Measurements from ENCODE around the gene TCL1B.

Gene TCL1B

GRCh38 chr14:95679998-95680735, 6.1 kb upstream of the TCL1B start:
- no peak overlapping the region for H3K4me3 Mint-ChIP-seq
- H3K27me3 Mint-ChIP-seq = peaks cover 27% of the 10 kb centered on the region
- no peak for DNase-seq
- H3K27ac Mint-ChIP-seq = no peak overlapping the region
- no peaks in the 10 kb centered on the region for H3K4me1 Mint-ChIP-seq (ENCODE audit: low read depth)
- H3K36me3 Mint-ChIP-seq (ENCODE audit: low read depth) = no peaks in the 10 kb centered on the region
- no peaks in the 10 kb centered on the region for H3K9me3 Mint-ChIP-seq

- no peak for DNase-seq
- Mint-ChIP-seq H3K27ac (no peak overlapping the region), H3K4me1 (ENCODE audit: low read depth) (no peaks in the 10 kb centered on the region), H3K36me3 (ENCODE audit: low read depth) (no peaks in the 10 kb centered on the region), H3K9me3 (no peaks in the 10 kb centered on the region), H3K4me3 (no peak overlapping the region), H3K27me3 (peaks cover 31% of the 10 kb centered on the region)
These were observed 5.1 kb upstream of the TCL1B start for GRCh38 chr14:95681153-95681552.

- Mint-ChIP-seq H3K4me3 (no peak overlapping the region), H3K4me1 (ENCODE audit: low read depth) (no peaks in the 10 kb centered on the region), H3K9me3 (no peaks in the 10 kb centered on the region), H3K36me3 (ENCODE audit: low read depth) (no peaks in the 10 kb centered on the region), H3K27ac (no peak overlapping the region), H3K27me3 (peaks cover 24% of the 10 kb centered on the region)
- peak; percentile 39 for DNase-seq
These were observed 2.4 kb upstream of the TCL1B start for GRCh38 chr14:95683793-95684192.

GRCh38 chr14:95686935-95687334, 709 bp downstream of the TCL1B start:
- H3K27me3 Mint-ChIP-seq = peaks cover 19% of the 10 kb centered on the region
- no peak overlapping the region for H3K4me3 Mint-ChIP-seq
- H3K27ac Mint-ChIP-seq = no peak overlapping the region
- no peak for DNase-seq
- no peaks in the 10 kb centered on the region for H3K36me3 Mint-ChIP-seq (ENCODE audit: low read depth)
- H3K9me3 Mint-ChIP-seq = no peaks in the 10 kb centered on the region
- no peaks in the 10 kb centered on the region for H3K4me1 Mint-ChIP-seq (ENCODE audit: low read depth)

GRCh38 chr14:95689441-95689840, 3.2 kb downstream of the TCL1B start:
- Mint-ChIP-seq H3K4me1 (ENCODE audit: low read depth) (no peaks in the 10 kb centered on the region), H3K4me3 (no peak overlapping the region), H3K27ac (no peak overlapping the region), H3K9me3 (no peaks in the 10 kb centered on the region), H3K27me3 (peaks cover 25% of the 10 kb centered on the region), H3K36me3 (ENCODE audit: low read depth) (no peaks in the 10 kb centered on the region)
- no peak for DNase-seq

- Mint-ChIP-seq H3K36me3 (ENCODE audit: low read depth) (no peaks in the 10 kb centered on the region), H3K4me1 (ENCODE audit: low read depth) (no peaks in the 10 kb centered on the region), H3K27ac (no peak overlapping the region), H3K4me3 (no peak overlapping the region), H3K27me3 (peaks cover 18% of the 10 kb centered on the region), H3K9me3 (no peaks in the 10 kb centered on the region)
- DNase-seq = no peak
These were observed 4.6 kb downstream of the TCL1B start for GRCh38 chr14:95690815-95691214.

- Mint-ChIP-seq H3K4me1 (ENCODE audit: low read depth) (no peaks in the 10 kb centered on the region), H3K27me3 (peaks cover 24% of the 10 kb centered on the region), H3K36me3 (ENCODE audit: low read depth) (no peaks in the 10 kb centered on the region), H3K4me3 (no peak overlapping the region), H3K9me3 (no peaks in the 10 kb centered on the region), H3K27ac (no peak overlapping the region)
- no peak for DNase-seq
These were observed 5.4 kb downstream of the TCL1B start for GRCh38 chr14:95691591-95691990.

- H3K36me3 Mint-ChIP-seq (ENCODE audit: low read depth) = no peaks in the 10 kb centered on the region
- no peaks in the 10 kb centered on the region for H3K4me1 Mint-ChIP-seq (ENCODE audit: low read depth)
- peaks cover 25% of the 10 kb centered on the region for H3K27me3 Mint-ChIP-seq
- no peak overlapping the region for H3K27ac Mint-ChIP-seq
- H3K9me3 Mint-ChIP-seq = no peaks in the 10 kb centered on the region
- no peak overlapping the region for H3K4me3 Mint-ChIP-seq
- DNase-seq = no peak
These were observed 5.9 kb downstream of the TCL1B start for GRCh38 chr14:95692109-95692508.

- Mint-ChIP-seq H3K36me3 (ENCODE audit: low read depth) (no peaks in the 10 kb centered on the region), H3K27me3 (peaks cover 32% of the 10 kb centered on the region), H3K4me3 (no peak overlapping the region), H3K9me3 (no peaks in the 10 kb centered on the region), H3K27ac (no peak overlapping the region), H3K4me1 (ENCODE audit: low read depth) (no peaks in the 10 kb centered on the region)
- no peak for DNase-seq
These were observed 8.8 kb downstream of the TCL1B start for GRCh38 chr14:95695051-95695450.

- Mint-ChIP-seq H3K27ac (no peak overlapping the region), H3K4me3 (no peak overlapping the region), H3K27me3 (peaks cover 36% of the 10 kb centered on the region), H3K9me3 (no peaks in the 10 kb centered on the region), H3K4me1 (ENCODE audit: low read depth) (no peaks in the 10 kb centered on the region), H3K36me3 (ENCODE audit: low read depth) (no peaks in the 10 kb centered on the region)
- no peak for DNase-seq
These were observed 9.7 kb downstream of the TCL1B start for GRCh38 chr14:95695913-95696312.

GRCh38 chr14:95696741-95697140, 10.5 kb downstream of the TCL1B start:
- no peaks in the 10 kb centered on the region for H3K4me1 Mint-ChIP-seq (ENCODE audit: low read depth)
- no peak overlapping the region for H3K27ac Mint-ChIP-seq
- peaks cover 40% of the 10 kb centered on the region for H3K27me3 Mint-ChIP-seq
- no peaks in the 10 kb centered on the region for H3K36me3 Mint-ChIP-seq (ENCODE audit: low read depth)
- DNase-seq = no peak
- H3K4me3 Mint-ChIP-seq = no peak overlapping the region
- no peaks in the 10 kb centered on the region for H3K9me3 Mint-ChIP-seq

DNA sequence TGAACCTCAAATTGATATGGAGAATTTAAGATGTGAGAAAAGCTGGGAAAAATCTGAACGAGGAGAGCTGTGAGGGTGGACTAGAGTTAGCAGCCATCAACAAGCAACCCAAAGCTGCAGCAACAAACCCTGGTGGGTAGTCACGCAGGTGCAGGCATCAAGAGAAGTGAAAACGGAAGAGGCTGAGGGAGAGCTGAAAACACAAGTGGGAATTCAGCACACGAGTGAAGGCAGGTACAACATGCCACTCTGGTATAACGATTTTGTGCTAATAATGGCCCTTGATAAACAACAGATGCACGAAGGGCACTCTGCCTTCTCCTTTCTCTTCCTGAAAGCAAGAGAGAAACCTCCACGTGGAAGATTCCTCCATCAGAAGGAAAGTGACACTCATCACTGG, 11.5 kb downstream of the TCL1B start:
- Mint-ChIP-seq H3K36me3 (ENCODE audit: low read depth) (no peaks in the 10 kb centered on the region), H3K27ac (no peak overlapping the region), H3K4me3 (no peak overlapping the region), H3K4me1 (ENCODE audit: low read depth) (no peaks in the 10 kb centered on the region), H3K27me3 (peaks cover 44% of the 10 kb centered on the region), H3K9me3 (no peaks in the 10 kb centered on the region)
- no peak for DNase-seq

DNA sequence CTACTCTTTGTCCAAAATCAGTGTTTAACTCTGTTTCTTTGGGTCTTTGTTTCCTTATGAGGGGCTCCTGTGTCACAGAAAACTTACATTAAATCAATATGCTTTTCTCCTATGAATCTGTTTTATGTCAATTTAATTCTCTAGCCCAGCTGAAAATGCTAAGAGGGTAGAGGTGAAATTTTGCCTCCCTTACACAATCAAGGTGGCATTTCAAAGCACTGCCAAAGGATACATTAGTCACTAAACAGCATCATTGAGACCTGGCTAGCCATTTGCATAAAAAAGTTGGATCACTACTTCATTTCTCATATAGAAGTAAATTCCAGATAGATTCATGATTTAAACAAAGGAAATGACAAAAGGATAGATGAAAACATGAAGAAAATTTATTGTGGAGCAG, 12.1 kb downstream of the TCL1B start:
- H3K4me1 Mint-ChIP-seq (ENCODE audit: low read depth) = no peaks in the 10 kb centered on the region
- no peaks in the 10 kb centered on the region for H3K36me3 Mint-ChIP-seq (ENCODE audit: low read depth)
- H3K9me3 Mint-ChIP-seq = no peaks in the 10 kb centered on the region
- H3K4me3 Mint-ChIP-seq = no peak overlapping the region
- H3K27ac Mint-ChIP-seq = no peak overlapping the region
- H3K27me3 Mint-ChIP-seq = peaks cover 42% of the 10 kb centered on the region
- no peak for DNase-seq

- peaks cover 47% of the 10 kb centered on the region for H3K27me3 Mint-ChIP-seq
- no peaks in the 10 kb centered on the region for H3K9me3 Mint-ChIP-seq
- H3K4me1 Mint-ChIP-seq (ENCODE audit: low read depth) = no peaks in the 10 kb centered on the region
- no peaks in the 10 kb centered on the region for H3K36me3 Mint-ChIP-seq (ENCODE audit: low read depth)
- no peak for DNase-seq
- no peak overlapping the region for H3K27ac Mint-ChIP-seq
- no peak overlapping the region for H3K4me3 Mint-ChIP-seq
These were observed 13.2 kb downstream of the TCL1B start for GRCh38 chr14:95699412-95699811.

GRCh38 chr14:95700221-95700976, 14.2 kb downstream of the TCL1B start:
- Mint-ChIP-seq H3K4me1 (ENCODE audit: low read depth) (no peaks in the 10 kb centered on the region), H3K36me3 (ENCODE audit: low read depth) (no peaks in the 10 kb centered on the region), H3K27me3 (peaks cover 47% of the 10 kb centered on the region)

More at GRCh38 chr14:95700221-95700976, 14.2 kb downstream of the TCL1B start:
- H3K27ac Mint-ChIP-seq = no peak overlapping the region
- no peaks in the 10 kb centered on the region for H3K9me3 Mint-ChIP-seq
- H3K4me3 Mint-ChIP-seq = no peak overlapping the region
- no peak for DNase-seq

All from activated T-cell treated with anti-CD3 and anti-CD28 coated beads, Interleukin-2, amount 50 U/mL, for 24 hours (primary cell).